ENCODE results near the gene ARHGEF17.

Gene ARHGEF17

GRCh38 chr11:73295241-73295995, 12.7 kb upstream of the ARHGEF17 start:
- DNase-seq, result peak; percentile 71

DNA sequence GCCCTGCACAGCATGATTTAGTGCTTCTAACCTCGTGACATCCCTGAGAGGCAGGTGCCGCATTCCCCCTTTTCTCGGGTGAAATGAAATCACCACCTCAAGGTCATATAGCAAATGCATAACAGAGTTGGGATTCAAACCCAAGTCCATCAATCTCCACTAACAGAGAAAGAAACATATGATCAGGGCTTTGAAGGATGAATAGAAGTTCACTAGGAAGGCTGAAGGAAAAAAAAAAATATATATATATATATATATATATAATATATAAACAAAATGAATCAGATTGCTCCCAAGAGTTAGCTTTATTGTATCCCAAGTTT, 12.1 kb upstream of the ARHGEF17 start:
- DNase-seq, result no peak

- no peak for DNase-seq
Measured at GRCh38 chr11:73296501-73297230, 11.4 kb upstream of the ARHGEF17 start.

DNA sequence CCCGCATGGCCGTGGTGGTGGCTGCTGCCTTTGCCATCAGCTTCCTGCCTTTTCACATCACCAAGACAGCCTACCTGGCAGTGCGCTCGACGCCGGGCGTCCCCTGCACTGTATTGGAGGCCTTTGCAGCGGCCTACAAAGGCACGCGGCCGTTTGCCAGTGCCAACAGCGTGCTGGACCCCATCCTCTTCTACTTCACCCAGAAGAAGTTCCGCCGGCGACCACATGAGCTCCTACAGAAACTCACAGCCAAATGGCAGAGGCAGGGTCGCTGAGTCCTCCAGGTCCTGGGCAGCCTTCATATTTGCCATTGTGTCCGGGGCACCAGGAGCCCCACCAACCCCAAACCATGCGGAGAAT, 10.9 kb upstream of the ARHGEF17 start:
- no peak for DNase-seq

GRCh38 chr11:73297702-73298101, 10.4 kb upstream of the ARHGEF17 start:
- no peak for DNase-seq

DNA sequence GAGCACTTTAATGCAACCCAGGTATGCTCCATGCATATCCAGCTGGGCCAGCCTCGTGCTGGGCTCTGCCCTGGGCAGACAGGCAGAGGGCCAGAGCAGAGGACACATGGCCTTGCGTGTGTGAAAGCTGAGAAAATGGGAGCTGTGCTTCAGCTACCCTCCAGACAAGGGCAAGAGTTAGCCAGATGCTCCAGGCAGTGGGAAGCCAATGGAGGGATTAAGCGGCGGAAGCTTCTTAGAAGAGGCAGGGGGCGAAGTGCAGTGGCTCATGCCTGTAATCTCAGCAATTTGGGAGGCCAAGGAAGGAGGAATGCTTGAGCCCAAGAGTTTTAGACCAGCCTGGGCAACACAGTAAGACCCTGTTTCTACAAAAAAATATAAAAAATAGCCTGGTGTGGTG, 9.8 kb upstream of the ARHGEF17 start:
- DNase-seq, result no peak

DNA sequence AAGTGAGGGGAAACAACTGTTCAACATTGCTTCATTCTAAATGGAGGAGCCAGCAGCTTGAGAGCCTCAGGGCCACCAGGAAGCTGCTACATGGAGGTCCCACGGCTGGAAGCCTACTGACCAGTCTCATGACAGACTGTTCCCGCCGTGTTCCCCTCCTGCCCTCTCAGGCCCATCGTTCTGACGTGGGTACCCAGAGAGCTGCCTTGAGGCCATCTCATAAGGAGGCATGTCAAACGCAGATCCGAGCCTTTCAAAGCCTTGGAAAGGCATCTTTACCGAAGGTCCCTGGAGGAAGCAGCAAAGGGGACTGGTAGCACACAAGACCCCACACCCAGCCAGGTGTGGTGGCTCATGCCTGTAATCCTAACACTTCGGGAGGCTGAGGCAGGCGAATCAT, 8.3 kb upstream of the ARHGEF17 start:
- DNase-seq, result no peak

DNA sequence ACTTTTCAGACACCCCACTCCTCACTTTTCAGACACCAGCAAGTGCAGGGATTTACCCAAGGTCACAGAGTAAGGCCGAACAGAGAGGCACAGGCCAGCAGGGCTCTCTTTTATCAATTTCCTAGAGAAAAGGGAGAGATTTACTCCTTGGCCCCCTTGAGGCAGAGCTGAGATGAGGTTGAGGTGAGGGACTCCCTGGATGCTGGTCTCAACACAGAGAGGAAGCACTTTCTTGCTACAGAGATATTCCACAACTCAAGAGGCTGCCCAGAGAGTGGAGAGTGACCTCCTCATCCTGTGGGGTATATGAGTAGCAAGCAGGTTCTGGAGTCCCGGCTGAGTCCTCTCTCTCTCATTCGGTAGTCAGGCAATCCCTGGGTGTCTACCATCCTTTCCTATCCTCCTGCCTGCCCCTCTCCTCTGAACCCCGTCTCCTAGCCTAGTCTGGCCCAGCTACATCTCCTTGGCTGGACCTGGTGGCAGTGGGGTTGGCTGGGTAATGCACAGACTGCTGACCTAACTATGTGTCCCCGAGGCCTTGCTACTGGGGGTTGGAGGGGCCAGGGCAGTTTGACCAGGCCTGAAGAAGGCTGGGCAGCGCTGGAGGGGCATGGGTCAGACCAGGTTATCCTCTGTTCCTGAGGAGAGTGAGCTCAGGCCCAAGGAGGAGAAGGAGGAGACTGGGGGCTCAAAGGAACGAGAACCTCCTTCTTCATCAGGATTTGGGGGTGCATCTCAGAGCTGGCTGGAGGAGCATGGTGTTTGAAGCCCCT, 1.8 kb upstream of the ARHGEF17 start:
- no peak for DNase-seq

- DNase-seq, result no peak
Measured at GRCh38 chr11:73306977-73307322, 1.1 kb upstream of the ARHGEF17 start.

DNA sequence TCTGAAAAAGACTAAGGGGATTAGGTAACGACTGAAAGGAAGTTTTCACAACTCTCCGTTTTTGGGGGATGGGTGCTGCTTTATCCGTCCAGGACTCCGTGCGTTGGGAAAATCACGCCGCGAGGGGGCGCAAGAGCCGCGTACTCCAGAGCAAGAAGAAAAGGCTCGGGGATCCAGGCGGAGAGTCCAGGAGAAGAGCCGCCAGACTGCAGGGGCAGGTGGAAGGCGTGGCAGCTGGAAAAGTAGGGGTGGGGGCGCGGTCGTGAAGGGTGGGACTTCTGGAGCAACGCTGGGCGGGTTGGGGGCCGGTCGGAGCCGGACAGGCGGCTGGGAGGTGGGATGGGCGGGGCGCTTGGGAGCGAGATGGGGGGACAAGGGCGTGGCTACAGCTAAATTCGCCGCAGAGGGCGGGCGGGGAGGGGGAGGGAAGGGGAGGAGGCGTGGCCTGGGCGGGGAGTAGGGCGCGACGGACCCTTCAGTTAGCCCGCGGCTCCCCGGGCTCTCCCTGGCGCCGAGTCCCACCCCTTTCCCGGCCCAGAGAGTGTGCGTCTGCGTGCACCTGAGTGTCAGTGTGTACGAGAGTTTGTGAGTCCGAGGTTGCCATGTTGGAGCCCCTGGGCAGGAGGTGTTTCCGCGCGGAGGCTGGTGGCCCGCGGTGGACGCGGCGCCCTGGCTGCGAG, 613 bp upstream of the ARHGEF17 start:
- peak; percentile 91 for DNase-seq

- DNase-seq, result no peak
Measured at GRCh38 chr11:73308961-73309919, 1.2 kb downstream of the ARHGEF17 start.

GRCh38 chr11:73310076-73310475, 2.0 kb downstream of the ARHGEF17 start:
- no peak for DNase-seq

DNA sequence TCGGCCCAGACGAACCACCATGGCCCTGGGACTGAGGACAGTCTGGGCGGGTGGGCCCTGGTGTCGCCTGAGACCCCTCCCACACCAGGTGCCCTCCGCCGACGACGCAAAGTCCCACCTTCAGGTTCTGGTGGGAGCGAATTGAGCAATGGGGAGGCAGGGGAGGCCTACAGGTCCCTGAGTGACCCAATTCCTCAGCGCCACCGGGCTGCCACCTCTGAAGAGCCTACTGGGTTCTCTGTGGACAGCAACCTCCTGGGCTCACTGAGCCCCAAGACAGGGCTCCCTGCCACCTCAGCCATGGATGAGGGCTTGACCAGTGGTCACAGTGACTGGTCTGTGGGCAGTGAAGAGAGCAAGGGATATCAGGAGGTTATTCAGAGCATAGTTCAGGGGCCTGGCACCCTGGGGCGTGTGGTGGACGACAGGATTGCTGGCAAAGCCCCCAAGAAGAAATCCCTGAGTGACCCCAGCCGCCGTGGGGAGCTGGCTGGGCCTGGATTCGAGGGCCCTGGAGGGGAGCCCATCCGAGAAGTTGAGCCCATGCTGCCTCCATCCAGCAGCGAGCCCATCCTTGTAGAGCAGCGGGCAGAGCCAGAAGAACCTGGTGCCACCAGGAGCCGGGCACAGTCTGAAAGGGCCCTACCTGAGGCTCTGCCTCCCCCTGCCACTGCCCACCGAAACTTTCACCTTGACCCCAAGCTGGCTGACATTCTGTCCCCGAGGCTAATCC, 2.8 kb downstream of the ARHGEF17 start:
- no peak for DNase-seq

- no peak for DNase-seq
Measured at GRCh38 chr11:73311394-73311869, 3.4 kb downstream of the ARHGEF17 start.

- no peak for DNase-seq
Measured at GRCh38 chr11:73312036-73312435, 4.0 kb downstream of the ARHGEF17 start.

GRCh38 chr11:73312851-73313327, 4.8 kb downstream of the ARHGEF17 start:
- DNase-seq, result no peak

DNA sequence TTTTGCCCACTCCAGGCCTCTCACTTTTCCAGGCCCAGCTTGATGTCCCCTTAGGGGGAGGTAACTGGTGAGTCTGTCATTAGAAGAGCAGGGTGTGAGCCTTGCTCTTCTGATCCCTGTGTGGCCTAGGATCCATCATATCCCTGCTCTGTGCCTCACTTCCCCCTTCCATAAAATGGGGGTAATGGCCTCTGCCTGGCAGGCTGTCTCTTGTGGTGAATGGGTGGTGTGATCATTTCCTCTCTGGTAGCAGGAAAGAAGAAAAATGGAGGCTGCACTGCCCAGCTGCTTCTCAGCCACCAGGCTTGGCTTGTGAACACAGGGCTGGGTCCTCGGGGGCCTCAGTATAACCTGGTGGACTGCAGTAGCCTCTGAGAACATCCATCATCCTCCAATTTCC, 5.6 kb downstream of the ARHGEF17 start:
- no peak for DNase-seq

- no peak for DNase-seq
Measured at GRCh38 chr11:73314117-73314961, 6.3 kb downstream of the ARHGEF17 start.

GRCh38 chr11:73315293-73316020, 7.4 kb downstream of the ARHGEF17 start:
- DNase-seq, result no peak

DNA sequence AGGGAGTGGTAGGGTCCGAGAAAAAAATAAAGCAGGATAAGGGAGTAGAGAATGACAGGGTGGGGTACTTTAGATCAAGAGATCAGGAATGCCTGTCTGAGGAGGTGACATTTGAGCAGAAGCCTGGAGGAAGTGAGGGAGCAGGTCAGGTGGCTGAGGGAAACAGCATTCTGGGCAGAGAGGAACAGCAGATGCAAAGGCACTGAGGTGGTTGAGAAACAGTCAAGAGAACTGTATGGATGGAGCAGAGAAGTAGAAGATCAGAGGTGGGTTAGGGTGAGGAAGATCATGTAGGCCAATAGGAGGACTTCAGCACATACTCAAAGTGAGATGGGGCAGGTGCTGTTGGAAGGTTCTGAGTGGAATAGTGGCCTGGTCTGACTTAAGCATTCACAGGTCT, 8.3 kb downstream of the ARHGEF17 start:
- no peak for DNase-seq

Data from stimulated activated CD4-positive, alpha-beta T cell treated with anti-CD3 and anti-CD28 coated beads, Interleukin-12 subunit alpha, Interleukin-12 subunit beta, amount 100 ng/mL, for 4 hours (primary cell).